ENCODE data around the gene ADAMTS13. TPM values are rescaled to one million over a fixed set of nuclear protein-coding genes. Genes with fewer than 3 reads are reported as not detected.

Gene ADAMTS13
- total RNA-seq, 1 donor from 2014 or later = 2.4 TPM

- TF ChIP-seq EZH2phosphoT487 (IDR thresholded peaks at IDR 0.05) (no peak), CTCF (IDR thresholded peaks at IDR 0.05) (no peak), EZH2 (IDR thresholded peaks at IDR 0.05) (no peak)
- no peak overlapping the region for H3K4me3 Mint-ChIP-seq
Observed at GRCh38 chr9:133408042-133408441, 14.1 kb upstream of the ADAMTS13 start.

GRCh38 chr9:133415170-133415569 is 7.0 kb upstream of the ADAMTS13 start:
- Histone ChIP-seq H2AFZ (replicated peaks) (no peak overlapping the region), H3K9ac (no peak overlapping the region), H3K4me3 (no peak overlapping the region), H3K4me2 (no peak overlapping the region), H4K20me1 (ENCODE audit: low read depth) (peaks cover 20% of the 10 kb centered on the region), H3K27me3 (no peaks in the 10 kb centered on the region), H3K9me3 (ENCODE audit: low read depth) (no peaks in the 10 kb centered on the region), H3K79me2 (ENCODE audit: low read depth) (peaks cover 38% of the 10 kb centered on the region), H3F3A (ENCODE audit: low read depth) (peaks cover 20% of the 10 kb centered on the region), H3K4me1 (peaks cover 8% of the 10 kb centered on the region), H3K27ac (no peak overlapping the region), H3K36me3 (no peaks in the 10 kb centered on the region)
- Mint-ChIP-seq H3K27me3 (ENCODE audit: insufficient read depth, low read depth) (peaks cover 2% of the 10 kb centered on the region), H3K36me3 (peaks cover 6% of the 10 kb centered on the region), H3K4me3 (no peak overlapping the region), H3K4me1 (peaks cover 22% of the 10 kb centered on the region), H3K27ac (no peak overlapping the region), H3K9me3 (no peaks in the 10 kb centered on the region)
- no peak for DNase-seq (ENCODE audit: low spot score)
- TF ChIP-seq EZH2 (IDR thresholded peaks at IDR 0.05) = no peak

More at GRCh38 chr9:133408042-133408441, 14.1 kb upstream of the ADAMTS13 start:
- no peak overlapping the region for H2AFZ ChIP-seq (replicated peaks)
- Mint-ChIP-seq H3K9me3 (no peaks in the 10 kb centered on the region), H3K4me1 (no peaks in the 10 kb centered on the region), H3K27ac (no peak overlapping the region), H3K36me3 (peaks cover 17% of the 10 kb centered on the region), H3K27me3 (ENCODE audit: insufficient read depth, low read depth) (no peaks in the 10 kb centered on the region)
- no peaks in the 10 kb centered on the region for H3K79me2 ChIP-seq (ENCODE audit: low read depth)
- H4K20me1 ChIP-seq (ENCODE audit: low read depth) = peaks cover 6% of the 10 kb centered on the region
- no peak overlapping the region for H3K9ac ChIP-seq
- no peaks in the 10 kb centered on the region for H3K27me3 ChIP-seq
- H3K9me3 ChIP-seq (ENCODE audit: low read depth) = no peaks in the 10 kb centered on the region
- DNase-seq (ENCODE audit: low spot score) = no peak
- no peak overlapping the region for H3K4me3 ChIP-seq
- H3K4me2 ChIP-seq = no peak overlapping the region
- peaks cover 10% of the 10 kb centered on the region for H3F3A ChIP-seq (ENCODE audit: low read depth)
- H3K36me3 ChIP-seq = no peaks in the 10 kb centered on the region
- no peak overlapping the region for H3K27ac ChIP-seq
- H3K4me1 ChIP-seq = no peaks in the 10 kb centered on the region

- no peaks in the 10 kb centered on the region for H3K36me3 ChIP-seq
- no peaks in the 10 kb centered on the region for H3K27me3 ChIP-seq
- peaks cover 32% of the 10 kb centered on the region for H3K4me1 Mint-ChIP-seq
- peak; percentile 95 for DNase-seq (ENCODE audit: low spot score)
- H3K4me3 Mint-ChIP-seq = peak within 1 kb of the TSS; percentile 92
- H3K27ac ChIP-seq = peak within 1 kb of the TSS; percentile 98
- peak within 1 kb of the TSS; percentile 94 for H2AFZ ChIP-seq (replicated peaks)
- peaks cover 2% of the 10 kb centered on the region for H3K36me3 Mint-ChIP-seq
- peak within 1 kb of the TSS; percentile 84 for H3K9ac ChIP-seq
- TF ChIP-seq CTCF (IDR thresholded peaks at IDR 0.05) (no peak), EZH2 (IDR thresholded peaks at IDR 0.05) (peak; percentile 55)
- H3K27ac Mint-ChIP-seq = peak within 1 kb of the TSS; percentile 95
- no peaks in the 10 kb centered on the region for H3K9me3 ChIP-seq (ENCODE audit: low read depth)
- peak within 1 kb of the TSS; percentile 99 for H3K4me2 ChIP-seq
- peak within 1 kb of the TSS; percentile 95 for H3K4me3 ChIP-seq
- H3K27me3 Mint-ChIP-seq (ENCODE audit: insufficient read depth, low read depth) = peaks cover 6% of the 10 kb centered on the region
- H3K79me2 ChIP-seq (ENCODE audit: low read depth) = peaks cover 38% of the 10 kb centered on the region
- peaks cover 8% of the 10 kb centered on the region for H3K4me1 ChIP-seq
- peaks cover 20% of the 10 kb centered on the region for H3F3A ChIP-seq (ENCODE audit: low read depth)
- H3K9me3 Mint-ChIP-seq = no peaks in the 10 kb centered on the region
- H4K20me1 ChIP-seq (ENCODE audit: low read depth) = peaks cover 20% of the 10 kb centered on the region
Observed at GRCh38 chr9:133417541-133418461, 4.4 kb upstream of the ADAMTS13 start, which contains the start of gene REXO4. Gene REXO4 (minus strand): TSS chr9:133418010. CDS start chr9:133417844, 166 bp downstream.

GRCh38 chr9:133419005-133419404 is 3.2 kb upstream of the ADAMTS13 start:
- H3K27me3 ChIP-seq = no peaks in the 10 kb centered on the region
- H4K20me1 ChIP-seq (ENCODE audit: low read depth) = peaks cover 18% of the 10 kb centered on the region
- H3K4me2 ChIP-seq = peak overlapping the region; percentile 99
- H3K9ac ChIP-seq = no peak overlapping the region
- H2AFZ ChIP-seq (replicated peaks) = no peak overlapping the region
- H3K36me3 Mint-ChIP-seq = no peaks in the 10 kb centered on the region
- H3K79me2 ChIP-seq (ENCODE audit: low read depth) = peaks cover 38% of the 10 kb centered on the region
- peaks cover 32% of the 10 kb centered on the region for H3K4me1 Mint-ChIP-seq
- H3K36me3 ChIP-seq = no peaks in the 10 kb centered on the region
- H3K27me3 Mint-ChIP-seq (ENCODE audit: insufficient read depth, low read depth) = peaks cover 6% of the 10 kb centered on the region
- H3K9me3 Mint-ChIP-seq = no peaks in the 10 kb centered on the region
- peak overlapping the region; percentile 95 for H3K27ac Mint-ChIP-seq
- peak overlapping the region; percentile 92 for H3K4me3 Mint-ChIP-seq
- peaks cover 8% of the 10 kb centered on the region for H3K4me1 ChIP-seq
- TF ChIP-seq EZH2phosphoT487 (IDR thresholded peaks at IDR 0.05) (no peak), EZH2 (IDR thresholded peaks at IDR 0.05) (no peak), CTCF (IDR thresholded peaks at IDR 0.05) (no peak)
- no peak for DNase-seq (ENCODE audit: low spot score)
- no peak overlapping the region for H3K27ac ChIP-seq
- peaks cover 20% of the 10 kb centered on the region for H3F3A ChIP-seq (ENCODE audit: low read depth)
- H3K4me3 ChIP-seq = peak overlapping the region; percentile 95
- H3K9me3 ChIP-seq (ENCODE audit: low read depth) = no peaks in the 10 kb centered on the region
